ENCODE measurements around the gene CREBBP.
A peak's percentile ranks its signal among the peaks of the same experiment; 100 is the strongest.

CREBBP gene

DNA sequence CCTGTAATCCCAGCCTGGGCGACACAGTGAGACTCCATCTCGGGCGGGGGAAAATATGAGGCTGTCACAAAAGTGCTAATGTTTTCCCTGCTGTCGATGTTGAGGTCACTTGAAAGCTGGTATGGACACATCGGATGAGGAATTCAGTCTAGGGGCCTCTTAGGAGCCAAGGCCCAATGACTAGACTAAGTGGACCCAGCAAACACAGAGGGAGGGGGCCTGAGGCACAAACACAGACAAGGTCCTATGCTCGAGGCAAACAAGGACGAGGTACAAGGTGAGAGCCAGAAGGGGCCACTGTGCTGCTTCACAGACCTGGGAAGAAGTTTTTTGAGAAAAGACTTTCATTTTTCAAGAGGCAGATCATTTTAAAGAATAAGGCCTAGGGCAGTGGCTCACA, 178.4 kb downstream of the CREBBP start:
- no peak overlapping the region for H3K27ac ChIP-seq
- TF ChIP-seq, protein P1, sequence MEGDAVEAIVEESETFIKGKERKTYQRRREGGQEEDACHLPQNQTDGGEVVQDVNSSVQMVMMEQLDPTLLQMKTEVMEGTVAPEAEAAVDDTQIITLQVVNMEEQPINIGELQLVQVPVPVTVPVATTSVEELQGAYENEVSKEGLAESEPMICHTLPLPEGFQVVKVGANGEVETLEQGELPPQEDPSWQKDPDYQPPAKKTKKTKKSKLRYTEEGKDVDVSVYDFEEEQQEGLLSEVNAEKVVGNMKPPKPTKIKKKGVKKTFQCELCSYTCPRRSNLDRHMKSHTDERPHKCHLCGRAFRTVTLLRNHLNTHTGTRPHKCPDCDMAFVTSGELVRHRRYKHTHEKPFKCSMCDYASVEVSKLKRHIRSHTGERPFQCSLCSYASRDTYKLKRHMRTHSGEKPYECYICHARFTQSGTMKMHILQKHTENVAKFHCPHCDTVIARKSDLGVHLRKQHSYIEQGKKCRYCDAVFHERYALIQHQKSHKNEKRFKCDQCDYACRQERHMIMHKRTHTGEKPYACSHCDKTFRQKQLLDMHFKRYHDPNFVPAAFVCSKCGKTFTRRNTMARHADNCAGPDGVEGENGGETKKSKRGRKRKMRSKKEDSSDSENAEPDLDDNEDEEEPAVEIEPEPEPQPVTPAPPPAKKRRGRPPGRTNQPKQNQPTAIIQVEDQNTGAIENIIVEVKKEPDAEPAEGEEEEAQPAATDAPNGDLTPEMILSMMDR (conservative IDR thresholded peaks at IDR 0.05): no peak
- no peak for TF ChIP-seq ZFX (IDR thresholded peaks at IDR 0.05)

DNA sequence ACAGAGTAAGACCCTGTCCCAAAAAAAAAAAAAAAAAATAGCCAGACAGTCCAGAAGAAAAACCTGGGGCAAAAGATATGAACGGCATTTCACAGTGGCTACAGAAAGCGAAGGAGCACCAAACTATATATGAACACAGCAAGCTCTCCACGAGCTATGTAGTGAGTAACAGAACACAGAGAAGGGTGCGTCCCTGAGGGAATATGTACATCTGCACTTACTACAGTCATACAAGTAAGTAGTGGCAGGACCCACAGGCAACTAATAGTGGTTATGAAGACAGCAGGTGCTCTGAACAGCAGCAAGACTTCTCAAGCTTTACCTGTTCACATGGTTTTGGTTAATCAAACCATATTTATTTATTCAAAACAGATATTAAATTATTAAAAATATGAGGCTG, 179.0 kb downstream of the CREBBP start:
- no peak overlapping the region for H3K27ac ChIP-seq
- no peak for TF ChIP-seq ZFX (IDR thresholded peaks at IDR 0.05)
- TF ChIP-seq, protein P1 (conservative IDR thresholded peaks at IDR 0.05): no peak

DNA sequence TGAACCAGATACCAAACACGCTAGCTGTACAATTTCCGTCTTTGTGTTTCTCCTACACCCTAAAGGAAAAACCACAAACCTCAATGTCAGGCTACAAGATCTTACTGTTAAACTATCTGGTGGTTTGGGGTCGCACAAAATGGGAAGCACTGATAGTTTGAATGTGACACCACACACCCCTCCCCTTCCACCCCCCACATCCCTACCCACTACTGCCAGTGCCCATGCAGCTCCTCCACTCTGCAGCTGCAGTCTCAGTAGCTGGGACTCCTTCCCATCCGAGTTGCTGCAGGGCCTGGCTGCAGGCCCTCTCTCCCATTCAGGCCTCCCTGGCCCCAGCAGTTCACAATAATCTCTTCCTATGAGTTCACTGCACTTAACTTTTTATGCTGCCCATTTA, 181.6 kb downstream of the CREBBP start:
- TF ChIP-seq ZFX (IDR thresholded peaks at IDR 0.05): no peak
- TF ChIP-seq, protein P1 (conservative IDR thresholded peaks at IDR 0.05): no peak
- H3K27ac ChIP-seq: no peak overlapping the region

DNA sequence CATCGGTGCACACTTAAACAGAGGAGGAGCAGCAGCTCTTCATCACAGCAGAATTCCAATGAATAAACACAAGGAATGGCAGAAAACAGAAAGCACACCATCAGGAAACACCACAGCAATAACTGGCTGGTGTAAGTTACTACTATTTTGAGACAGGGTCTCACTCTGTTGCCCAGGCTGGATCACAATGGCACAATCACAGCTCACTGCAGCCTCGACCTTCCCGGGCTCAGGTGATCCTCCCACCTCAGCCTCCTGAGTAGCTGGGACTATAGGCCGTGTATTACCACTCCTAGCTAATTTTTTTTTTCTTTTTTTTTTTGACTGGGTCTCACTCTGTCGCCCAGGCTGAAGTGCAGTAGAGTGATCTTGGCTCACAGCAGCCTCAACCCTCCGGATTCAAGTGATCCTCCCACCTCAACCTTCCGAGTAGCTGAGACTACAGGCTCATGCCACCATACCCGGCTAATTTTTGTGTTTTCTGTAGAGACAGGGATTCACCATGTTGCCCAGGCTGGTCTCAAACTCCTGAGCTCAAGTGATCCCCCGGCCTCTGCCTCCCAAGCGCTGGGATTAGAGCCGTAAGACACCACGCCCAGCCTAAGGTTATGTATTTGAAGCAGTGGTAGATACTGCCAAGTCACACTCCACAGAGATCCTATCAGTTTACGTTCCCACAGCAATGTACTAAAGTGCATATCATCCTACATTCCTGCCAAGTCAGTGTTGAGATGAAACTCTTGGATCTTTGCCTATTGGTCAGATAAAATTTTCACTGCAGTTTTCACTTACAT, 183.9 kb downstream of the CREBBP start:
- H3K27ac ChIP-seq: peak overlapping the region; percentile 16; the same call in 1 of the 2 replicates
- TF ChIP-seq, protein P1 (conservative IDR thresholded peaks at IDR 0.05): no peak
- TF ChIP-seq ZFX (IDR thresholded peaks at IDR 0.05): no peak

DNA sequence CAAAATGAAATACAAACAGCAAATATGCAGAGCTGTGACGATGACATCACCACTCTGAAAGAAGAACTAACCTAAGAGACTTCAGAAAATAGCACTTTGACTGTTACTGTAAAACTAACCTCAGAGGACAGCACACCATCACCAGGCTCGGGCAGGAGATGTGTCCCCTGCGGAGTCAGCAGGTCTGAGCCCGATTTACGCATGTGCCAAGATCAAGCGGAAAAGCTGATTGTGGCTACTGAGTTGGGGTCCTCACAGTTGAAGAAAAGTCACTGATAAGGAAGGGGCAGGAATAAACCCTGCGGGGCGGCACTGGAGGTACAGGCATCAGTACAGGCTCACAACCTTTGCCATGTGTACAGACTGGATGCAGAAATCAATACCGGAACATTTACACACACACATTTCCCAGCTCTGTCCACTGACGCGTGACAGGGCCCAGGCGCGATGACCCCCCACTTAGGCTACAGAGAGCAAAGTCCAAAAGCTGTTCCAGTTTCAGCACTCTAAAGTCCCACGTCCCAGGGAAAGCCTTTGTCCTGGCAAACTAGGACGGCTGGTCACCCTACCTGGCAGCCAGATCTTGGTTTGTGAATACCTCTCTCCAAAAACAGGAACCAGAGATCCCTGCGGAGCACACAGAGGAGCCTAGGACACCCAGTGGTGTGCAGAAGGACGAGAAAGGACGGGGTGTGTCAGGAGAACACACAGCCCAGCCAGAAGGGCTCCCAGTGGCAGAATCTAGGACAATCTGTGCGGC, 184.7 kb downstream of the CREBBP start:
- no peak for TF ChIP-seq ZFX (IDR thresholded peaks at IDR 0.05)
- TF ChIP-seq, protein P1 (conservative IDR thresholded peaks at IDR 0.05): no peak
- H3K27ac ChIP-seq: peak overlapping the region; percentile 16

DNA sequence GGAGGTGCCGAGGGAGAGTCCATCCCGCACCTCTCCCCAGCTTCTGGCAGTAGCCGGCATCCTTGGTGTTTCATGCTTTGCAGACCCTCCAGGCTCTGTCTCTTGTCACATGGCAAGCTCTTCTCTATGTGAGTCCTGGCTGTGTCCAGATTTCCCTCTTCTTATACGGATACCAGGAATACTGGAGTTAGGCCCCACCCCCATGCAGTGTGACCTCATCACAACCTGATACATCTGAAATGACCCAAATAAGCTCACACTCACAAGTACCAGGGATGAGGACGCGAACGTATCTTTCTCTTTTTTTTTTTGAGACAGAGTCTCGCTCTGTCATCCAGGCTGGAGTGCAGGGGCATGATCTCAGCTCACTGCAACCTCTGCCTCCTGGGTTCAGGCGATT, 186.5 kb downstream of the CREBBP start:
- no peak overlapping the region for H3K27ac ChIP-seq
- TF ChIP-seq, protein P1 (conservative IDR thresholded peaks at IDR 0.05): no peak
- TF ChIP-seq ZFX (IDR thresholded peaks at IDR 0.05): no peak

DNA sequence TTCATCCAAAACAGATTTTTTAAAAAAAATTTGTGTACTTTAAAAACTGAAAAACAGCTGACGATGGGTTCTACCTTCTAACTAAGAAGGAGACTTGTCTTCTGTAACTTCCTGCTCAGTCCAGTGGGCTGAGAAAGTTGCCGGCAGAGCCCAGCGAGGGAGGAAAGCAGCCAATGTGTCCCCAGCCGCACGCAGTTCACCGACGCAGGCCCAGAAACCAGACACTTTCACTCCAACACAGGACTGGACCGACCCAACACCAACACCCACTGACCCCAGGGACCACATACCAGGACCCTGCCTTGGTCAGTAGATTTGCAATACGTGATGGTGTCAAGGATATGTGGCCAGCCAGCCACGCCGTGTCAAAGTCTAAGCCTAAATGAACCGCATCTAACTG, 188.8 kb downstream of the CREBBP start:
- no peak overlapping the region for H3K27ac ChIP-seq
- no peak for TF ChIP-seq ZFX (IDR thresholded peaks at IDR 0.05)
- TF ChIP-seq, protein P1 (conservative IDR thresholded peaks at IDR 0.05): no peak
